GM21515 (cell line): ENCODE measurements around the gene GNAS.
"Not testable (repeated sequence)": the region's sequence is repeated elsewhere in the genome, so short reads cannot be mapped to it uniquely, and the experiment has no call there.

Experiments used
- ATAC-seq: cut with Tn5 transposase; IDR thresholded peaks from one replicate; pipeline ENCODE4 v1.9.1; 2021; ENCODE audit not compliant: unreplicated experiment

The GNAS gene

GRCh38 chr20:58826271-58826670, 26.2 kb upstream of the GNAS start:
- no peak for ATAC-seq

- no peak for ATAC-seq
These were observed 24.4 kb upstream of the GNAS start for GRCh38 chr20:58828136-58828535.

GRCh38 chr20:58828804-58829203, 23.7 kb upstream of the GNAS start:
- ATAC-seq = not testable (repeated sequence)

- ATAC-seq = no peak
These were observed 23.0 kb upstream of the GNAS start for GRCh38 chr20:58829531-58829941.

- ATAC-seq = no peak
These were observed 20.1 kb upstream of the GNAS start for GRCh38 chr20:58832457-58832856.

- ATAC-seq = no peak
These were observed 18.6 kb upstream of the GNAS start for GRCh38 chr20:58833921-58834320.

- ATAC-seq = no peak
These were observed 17.3 kb upstream of the GNAS start for GRCh38 chr20:58835231-58835630.

GRCh38 chr20:58836616-58837204, 15.8 kb upstream of the GNAS start:
- ATAC-seq = no peak

GRCh38 chr20:58837717-58838116, 14.8 kb upstream of the GNAS start:
- no peak for ATAC-seq

- ATAC-seq = no peak
These were observed 14.3 kb upstream of the GNAS start for GRCh38 chr20:58838174-58838573.

GRCh38 chr20:58839474-58839874, 13.0 kb upstream of the GNAS start:
- no peak for ATAC-seq

- no peak for ATAC-seq
These were observed 12.3 kb upstream of the GNAS start for GRCh38 chr20:58839991-58840747.

- no peak for ATAC-seq
These were observed 11.5 kb upstream of the GNAS start for GRCh38 chr20:58840816-58841538.

GRCh38 chr20:58841539-58842264, 10.8 kb upstream of the GNAS start:
- no peak for ATAC-seq

- no peak for ATAC-seq
These were observed 10.2 kb upstream of the GNAS start for GRCh38 chr20:58842276-58842675.

- ATAC-seq = no peak
These were observed 9.4 kb upstream of the GNAS start for GRCh38 chr20:58843128-58843556.

- ATAC-seq = no peak
These were observed 6.8 kb upstream of the GNAS start for GRCh38 chr20:58845706-58846105.

- no peak for ATAC-seq
These were observed 5.1 kb upstream of the GNAS start for GRCh38 chr20:58847463-58847862.

- peak; percentile 85 for ATAC-seq
These were observed 1.8 kb upstream of the GNAS start, which contains the start of gene GNAS-AS1 for GRCh38 chr20:58850693-58851174. GNAS-AS1 (minus strand) TSS chr20:58850902.

GRCh38 chr20:58851221-58851968, 1.1 kb upstream of the GNAS start:
- ATAC-seq = no peak
